ENCODE measurements around the gene IRAK2. TPM values are rescaled to one million over a fixed set of nuclear protein-coding genes. Genes with fewer than 3 reads are reported as not detected.

IRAK2 gene
- total RNA-seq, 1 donor from 2014 or later = 0.26 TPM

DNA sequence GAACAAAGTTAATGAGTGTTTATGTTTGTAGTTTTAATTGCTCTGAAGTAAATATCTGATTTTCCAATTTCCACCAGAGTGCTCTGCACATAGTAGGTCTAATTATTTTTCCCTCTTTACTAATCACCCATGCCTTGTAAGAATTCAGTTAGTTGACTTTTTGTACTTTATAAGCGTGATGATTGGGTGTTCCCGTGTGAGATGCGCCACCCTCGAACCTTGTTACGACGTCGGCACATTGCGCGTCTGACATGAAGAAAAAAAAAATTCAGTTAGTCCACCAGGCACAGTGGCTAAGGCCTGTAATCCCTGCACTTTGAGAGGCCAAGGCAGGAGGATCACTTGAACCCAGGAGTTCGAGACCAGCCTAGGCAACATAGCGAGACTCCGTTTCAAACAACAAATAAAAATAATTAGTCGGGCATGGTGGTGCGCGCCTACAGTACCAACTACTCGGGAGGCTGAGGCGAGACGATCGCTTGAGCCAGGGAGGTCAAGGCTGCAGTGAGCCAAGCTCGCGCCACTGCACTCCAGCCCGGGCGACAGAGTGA lies 23.6 kb upstream of the IRAK2 start:
- Histone ChIP-seq H3K4me2 (peak overlapping the region; percentile 76), H3K27ac (no peak overlapping the region)

DNA sequence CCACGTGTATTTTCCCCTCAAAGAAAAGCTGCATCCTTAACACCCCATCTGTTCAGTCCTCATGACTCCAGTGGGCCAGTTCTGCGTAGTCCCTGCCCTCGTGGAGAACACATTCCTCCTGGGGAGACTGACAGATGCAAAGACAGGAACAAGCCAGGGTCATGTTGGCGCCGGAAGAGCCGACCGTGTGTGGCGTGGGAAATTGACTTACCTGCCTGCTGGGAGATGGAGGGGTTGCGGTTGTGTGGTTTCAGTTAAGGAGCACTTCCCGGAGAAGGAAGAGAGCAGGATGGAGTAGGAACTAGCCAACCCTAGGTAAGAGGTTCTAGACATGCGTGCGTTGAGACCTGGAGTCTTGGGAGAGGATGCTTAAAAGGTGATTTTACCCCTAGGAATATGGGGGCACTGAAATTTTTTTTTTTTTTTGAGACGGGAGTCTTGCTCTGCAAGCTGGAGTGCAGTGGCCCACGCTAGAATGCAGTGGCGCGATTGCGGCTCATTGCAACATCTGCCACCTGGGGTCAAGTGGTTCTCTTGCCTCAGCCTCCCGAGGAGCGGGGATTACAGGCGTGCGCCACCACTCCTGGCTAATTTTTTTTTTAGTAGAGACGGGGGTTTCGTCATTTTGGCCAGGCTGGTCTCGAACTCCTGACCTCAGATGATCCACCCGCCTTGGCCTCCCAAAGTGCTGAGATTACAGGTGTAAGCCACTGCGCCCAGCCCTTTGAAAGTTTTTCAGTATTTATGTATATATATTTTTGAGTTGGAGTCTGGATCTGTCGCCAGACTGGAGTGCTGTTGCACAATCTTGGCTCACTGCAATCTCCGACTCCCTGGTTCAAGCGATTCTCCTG lies 21.8 kb upstream of the IRAK2 start:
- no peak overlapping the region for H3K27ac Mint-ChIP-seq
- peak overlapping the region; percentile 86 for H3K4me3 Mint-ChIP-seq
- H3F3A ChIP-seq (ENCODE audit: low read depth) = no peaks in the 10 kb centered on the region
- peaks cover 15% of the 10 kb centered on the region for H3K4me1 Mint-ChIP-seq
- DNase-seq (ENCODE audit: low spot score) = no peak
- peak overlapping the region; percentile 9 for H3K9ac ChIP-seq
- peak overlapping the region; percentile 76 for H3K4me2 ChIP-seq
- no peak overlapping the region for H2AFZ ChIP-seq (replicated peaks)
- peaks cover 28% of the 10 kb centered on the region for H4K20me1 ChIP-seq (ENCODE audit: low read depth)
- TF ChIP-seq, protein P1, sequence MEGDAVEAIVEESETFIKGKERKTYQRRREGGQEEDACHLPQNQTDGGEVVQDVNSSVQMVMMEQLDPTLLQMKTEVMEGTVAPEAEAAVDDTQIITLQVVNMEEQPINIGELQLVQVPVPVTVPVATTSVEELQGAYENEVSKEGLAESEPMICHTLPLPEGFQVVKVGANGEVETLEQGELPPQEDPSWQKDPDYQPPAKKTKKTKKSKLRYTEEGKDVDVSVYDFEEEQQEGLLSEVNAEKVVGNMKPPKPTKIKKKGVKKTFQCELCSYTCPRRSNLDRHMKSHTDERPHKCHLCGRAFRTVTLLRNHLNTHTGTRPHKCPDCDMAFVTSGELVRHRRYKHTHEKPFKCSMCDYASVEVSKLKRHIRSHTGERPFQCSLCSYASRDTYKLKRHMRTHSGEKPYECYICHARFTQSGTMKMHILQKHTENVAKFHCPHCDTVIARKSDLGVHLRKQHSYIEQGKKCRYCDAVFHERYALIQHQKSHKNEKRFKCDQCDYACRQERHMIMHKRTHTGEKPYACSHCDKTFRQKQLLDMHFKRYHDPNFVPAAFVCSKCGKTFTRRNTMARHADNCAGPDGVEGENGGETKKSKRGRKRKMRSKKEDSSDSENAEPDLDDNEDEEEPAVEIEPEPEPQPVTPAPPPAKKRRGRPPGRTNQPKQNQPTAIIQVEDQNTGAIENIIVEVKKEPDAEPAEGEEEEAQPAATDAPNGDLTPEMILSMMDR (IDR thresholded peaks at IDR 0.05) = no peak
- no peak for TF ChIP-seq EZH2phosphoT487 (IDR thresholded peaks at IDR 0.05)
- no peaks in the 10 kb centered on the region for H3K27me3 ChIP-seq
- H3K36me3 Mint-ChIP-seq = peaks cover 16% of the 10 kb centered on the region
- H3K4me1 ChIP-seq = peaks cover 11% of the 10 kb centered on the region
- peaks cover 5% of the 10 kb centered on the region for H3K36me3 ChIP-seq
- H3K27ac ChIP-seq = no peak overlapping the region
- H3K4me3 ChIP-seq = peak overlapping the region; percentile 68
- H3K79me2 ChIP-seq (ENCODE audit: low read depth) = peaks cover 51% of the 10 kb centered on the region
- no peaks in the 10 kb centered on the region for H3K9me3 ChIP-seq (ENCODE audit: low read depth)
- H3K9me3 Mint-ChIP-seq = no peaks in the 10 kb centered on the region
- H3K27me3 Mint-ChIP-seq (ENCODE audit: insufficient read depth, low read depth) = peaks cover 2% of the 10 kb centered on the region

More for the DNA sequence above, 23.6 kb upstream of the IRAK2 start:
- Histone ChIP-seq H3F3A (ENCODE audit: low read depth) (no peaks in the 10 kb centered on the region), H3K79me2 (ENCODE audit: low read depth) (peaks cover 44% of the 10 kb centered on the region), H3K9ac (no peak overlapping the region), H3K27me3 (no peaks in the 10 kb centered on the region), H3K36me3 (peaks cover 5% of the 10 kb centered on the region), H3K4me3 (no peak overlapping the region), H4K20me1 (ENCODE audit: low read depth) (peaks cover 22% of the 10 kb centered on the region), H2AFZ (replicated peaks) (peak overlapping the region; percentile 74), H3K9me3 (ENCODE audit: low read depth) (no peaks in the 10 kb centered on the region), H3K4me1 (peaks cover 11% of the 10 kb centered on the region)
- TF ChIP-seq EZH2phosphoT487 (IDR thresholded peaks at IDR 0.05) (no peak), EZH2 (IDR thresholded peaks at IDR 0.05) (no peak)
- TF ChIP-seq, protein P1 (IDR thresholded peaks at IDR 0.05) = no peak
- Mint-ChIP-seq H3K9me3 (no peaks in the 10 kb centered on the region), H3K27ac (peak overlapping the region; percentile 89), H3K4me3 (peak overlapping the region; percentile 86), H3K27me3 (ENCODE audit: insufficient read depth, low read depth) (peaks cover 2% of the 10 kb centered on the region), H3K4me1 (peaks cover 15% of the 10 kb centered on the region), H3K36me3 (peaks cover 11% of the 10 kb centered on the region)
- DNase-seq (ENCODE audit: low spot score) = no peak

DNA sequence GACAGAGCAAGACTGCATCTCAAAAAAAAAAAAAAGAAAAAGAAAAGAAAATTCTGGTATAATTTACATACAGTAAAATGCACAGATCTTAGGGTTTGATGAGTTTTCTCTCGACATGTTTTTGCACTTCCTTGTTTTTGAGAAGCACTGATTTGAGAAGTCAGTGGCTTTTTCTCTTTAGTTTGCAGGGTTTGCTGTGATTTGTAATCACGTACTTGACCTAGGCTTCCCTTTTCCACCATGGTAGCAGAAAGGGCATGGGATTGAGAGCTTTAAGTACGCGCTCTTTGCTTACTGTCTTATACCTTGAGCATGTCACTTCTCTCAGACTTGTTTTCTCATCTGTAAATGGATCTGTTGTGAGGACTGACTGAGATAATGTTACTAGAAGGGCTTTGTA lies 19.0 kb upstream of the IRAK2 start:
- DNase-seq (ENCODE audit: low spot score) = no peak
- Histone ChIP-seq H3K4me1 (peaks cover 11% of the 10 kb centered on the region), H4K20me1 (ENCODE audit: low read depth) (peaks cover 28% of the 10 kb centered on the region), H3K79me2 (ENCODE audit: low read depth) (peaks cover 51% of the 10 kb centered on the region), H3K4me2 (no peak overlapping the region), H3K27ac (no peak overlapping the region), H3K4me3 (no peak overlapping the region), H3K9ac (no peak overlapping the region), H2AFZ (replicated peaks) (no peak overlapping the region), H3K27me3 (no peaks in the 10 kb centered on the region), H3K9me3 (ENCODE audit: low read depth) (no peaks in the 10 kb centered on the region), H3F3A (ENCODE audit: low read depth) (no peaks in the 10 kb centered on the region), H3K36me3 (peaks cover 10% of the 10 kb centered on the region)
- H3K36me3 Mint-ChIP-seq = peaks cover 26% of the 10 kb centered on the region
- no peak overlapping the region for H3K27ac Mint-ChIP-seq
- no peak overlapping the region for H3K4me3 Mint-ChIP-seq
- H3K9me3 Mint-ChIP-seq = no peaks in the 10 kb centered on the region
- H3K27me3 Mint-ChIP-seq (ENCODE audit: insufficient read depth, low read depth) = no peaks in the 10 kb centered on the region
- peaks cover 15% of the 10 kb centered on the region for H3K4me1 Mint-ChIP-seq
- TF ChIP-seq, protein P1 (IDR thresholded peaks at IDR 0.05) = no peak
- TF ChIP-seq EZH2phosphoT487 (IDR thresholded peaks at IDR 0.05) (no peak), EZH2 (IDR thresholded peaks at IDR 0.05) (no peak)
